Nephron (organoid): Measurements from ENCODE around the gene SAMD15.
A peak's percentile ranks its signal among the peaks of the same experiment; 100 is the strongest.

Experiments used
- H3K27ac Mint-ChIP-seq, 3 experiments: 2 replicates each; pipeline ENCODE4 v1.8.0; 2020; ENCODE audit warnings: mixed read lengths in 3 of 3, mild to moderate bottlenecking in 2 of 3, moderate library complexity in 1 of 3
- H3K27me3 Mint-ChIP-seq: 2 replicates; pipeline ENCODE4 v1.8.0; 2021; ENCODE audit warnings: low read depth, mild to moderate bottlenecking, moderate library complexity, mixed read lengths
- H3K36me3 Mint-ChIP-seq: 2 replicates; pipeline ENCODE4 v1.8.0; 2020; ENCODE audit warnings: low read depth, mixed read lengths
- H3K4me1 Mint-ChIP-seq: 2 replicates; pipeline ENCODE4 v1.8.0; 2020; ENCODE audit warnings: mixed read lengths
- H3K4me3 Mint-ChIP-seq, 3 experiments: 2 replicates each; pipeline ENCODE4 v1.8.0; 2020; ENCODE audit warnings: mild to moderate bottlenecking in 3 of 3, mixed read lengths in 3 of 3, moderate library complexity in 2 of 3
- H3K9me3 Mint-ChIP-seq: 2 replicates; pipeline ENCODE4 v1.8.0; 2020; ENCODE audit warnings: mixed read lengths
- CTCF ChIP-seq, 3 experiments: fragments of 200-600 bp; sonication (generic); IDR thresholded peaks; one replicate each; pipeline ENCODE4 v1.5.0; 2021; ENCODE audit warnings: antibody characterized with exemption in 3 of 3; ENCODE audit not compliant: unreplicated experiment in 3 of 3

SAMD15 gene

GRCh38 chr14:77347751-77348150 is 29.4 kb upstream of the SAMD15 start:
- TF ChIP-seq CTCF (IDR thresholded peaks at IDR 0.05; ENCODE audit: unreplicated experiment in 3 of 3), result no peak
- H3K4me3 Mint-ChIP-seq, result no peak overlapping the region
- H3K36me3 Mint-ChIP-seq, result peaks cover 56% of the 10 kb centered on the region
- H3K27ac Mint-ChIP-seq, result peak overlapping the region; percentile 92 to 94 (median 93)
- H3K4me1 Mint-ChIP-seq, result peaks cover 38% of the 10 kb centered on the region
- H3K9me3 Mint-ChIP-seq, result no peaks in the 10 kb centered on the region
- H3K27me3 Mint-ChIP-seq, result no peaks in the 10 kb centered on the region

- Mint-ChIP-seq H3K9me3 (no peaks in the 10 kb centered on the region), H3K4me1 (peaks cover 6% of the 10 kb centered on the region), H3K27ac (peak overlapping the region in 1 of 3 experiments; percentile 15), H3K4me3 (no peak overlapping the region), H3K36me3 (peaks cover 29% of the 10 kb centered on the region), H3K27me3 (no peaks in the 10 kb centered on the region)
- no peak for TF ChIP-seq CTCF (IDR thresholded peaks at IDR 0.05; ENCODE audit: unreplicated experiment in 3 of 3)
Measured at GRCh38 chr14:77353469-77354141, 23.6 kb upstream of the SAMD15 start.

GRCh38 chr14:77355811-77356210 is 21.4 kb upstream of the SAMD15 start:
- Mint-ChIP-seq H3K4me1 (no peaks in the 10 kb centered on the region), H3K27me3 (no peaks in the 10 kb centered on the region), H3K27ac (no peak overlapping the region), H3K9me3 (no peaks in the 10 kb centered on the region), H3K36me3 (peaks cover 20% of the 10 kb centered on the region), H3K4me3 (no peak overlapping the region)
- TF ChIP-seq CTCF (IDR thresholded peaks at IDR 0.05; ENCODE audit: unreplicated experiment in 3 of 3), result no peak

DNA sequence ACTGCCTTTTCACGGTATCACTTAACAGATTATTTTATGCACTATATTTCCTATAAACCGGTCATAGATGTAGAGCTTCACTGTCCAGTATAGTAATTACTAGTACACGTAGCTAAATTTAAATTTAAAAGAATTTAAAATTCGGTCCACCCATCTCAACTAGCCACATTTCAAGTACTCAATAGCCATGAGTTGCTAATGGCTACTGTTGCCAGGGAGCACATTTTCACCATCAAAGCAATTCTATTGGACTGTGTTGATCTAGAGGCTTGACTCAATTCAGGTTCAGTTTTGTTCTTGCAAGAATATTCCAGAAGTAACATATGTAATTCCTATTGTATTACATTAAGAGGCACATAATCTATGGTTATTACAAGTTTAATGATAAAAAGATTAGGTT is 20.3 kb upstream of the SAMD15 start:
- no peak for TF ChIP-seq CTCF (IDR thresholded peaks at IDR 0.05; ENCODE audit: unreplicated experiment in 3 of 3)
- H3K9me3 Mint-ChIP-seq, result no peaks in the 10 kb centered on the region
- peaks cover 23% of the 10 kb centered on the region for H3K36me3 Mint-ChIP-seq
- H3K27me3 Mint-ChIP-seq, result no peaks in the 10 kb centered on the region
- no peaks in the 10 kb centered on the region for H3K4me1 Mint-ChIP-seq
- no peak overlapping the region for H3K27ac Mint-ChIP-seq
- no peak overlapping the region for H3K4me3 Mint-ChIP-seq

- no peaks in the 10 kb centered on the region for H3K27me3 Mint-ChIP-seq
- no peak overlapping the region for H3K4me3 Mint-ChIP-seq
- H3K36me3 Mint-ChIP-seq, result peaks cover 19% of the 10 kb centered on the region
- no peak overlapping the region for H3K27ac Mint-ChIP-seq
- no peaks in the 10 kb centered on the region for H3K9me3 Mint-ChIP-seq
- no peak for TF ChIP-seq CTCF (IDR thresholded peaks at IDR 0.05; ENCODE audit: unreplicated experiment in 3 of 3)
- H3K4me1 Mint-ChIP-seq, result no peaks in the 10 kb centered on the region
Measured at GRCh38 chr14:77359626-77360025, 17.6 kb upstream of the SAMD15 start.

DNA sequence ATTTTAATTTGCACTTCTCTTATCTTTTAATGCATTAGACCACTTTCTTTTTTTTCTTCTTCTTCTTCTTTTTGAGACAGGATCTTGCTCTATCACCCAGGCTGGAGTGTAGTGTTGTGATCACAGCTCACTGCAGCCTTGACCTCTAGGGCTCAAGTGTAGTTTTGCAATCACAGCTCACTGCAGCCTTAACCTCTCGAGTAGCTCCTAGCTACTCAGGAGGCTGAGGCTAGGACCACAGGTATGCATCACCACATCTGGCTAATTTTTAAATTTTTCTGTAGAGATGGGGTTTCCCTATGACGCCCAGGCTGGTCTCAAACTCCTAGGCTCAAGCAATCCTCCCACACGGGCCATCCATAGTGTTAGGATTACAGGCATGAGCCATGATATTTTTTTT is 13.0 kb upstream of the SAMD15 start:
- H3K27me3 Mint-ChIP-seq, result no peaks in the 10 kb centered on the region
- H3K27ac Mint-ChIP-seq, result no peak overlapping the region

More for the DNA sequence above, 13.0 kb upstream of the SAMD15 start:
- Mint-ChIP-seq H3K9me3 (no peaks in the 10 kb centered on the region), H3K4me3 (no peak overlapping the region), H3K4me1 (no peaks in the 10 kb centered on the region), H3K36me3 (peaks cover 15% of the 10 kb centered on the region)
- TF ChIP-seq CTCF (IDR thresholded peaks at IDR 0.05; ENCODE audit: unreplicated experiment in 3 of 3), result no peak
